HCT116 (cell line): ENCODE measurements around the gene BPIFB6. TPM values are rescaled to one million over a fixed set of nuclear protein-coding genes. Genes with fewer than 3 reads are reported as not detected.

Experiments
- ATAC-seq: fragments of 200-7000 bp; cut with Tn5 transposase; 2 replicates; pipeline ENCODE4 v1.9.1; 2020; ENCODE audit warnings: mild to moderate bottlenecking, moderate library complexity
- BruUV-seq: library from RNA; stranded (reverse); fragments of 400-500 nt; replicated peaks from 2 replicates; lab custom pipeline; 2021; lab: Mats Ljungman, UMichigan
- CTCF ChIA-PET: fragments of 300-600 bp; sonication (Branson Sonifier 250); formaldehyde crosslinking; loops from one replicate; lab custom pipeline; 2021; ENCODE audit warnings: antibody characterized with exemption; lab: Charles Lee
- POLR2A ChIA-PET: fragments of 300-600, 350-600 bp; sonication (Branson Sonifier 250); formaldehyde crosslinking; loops from one replicate; lab custom pipeline; 2021; ENCODE audit warnings: antibody characterized with exemption; lab: Charles Lee
- RAD21 ChIA-PET, 2 experiments: fragments of 300-600 bp; sonication (Branson Sonifier 250); formaldehyde crosslinking; loops; one replicate each; lab custom pipeline; 2023; ENCODE audit warnings: low total read pairs in 2 of 2; ENCODE audit not compliant: uncharacterized antibody in 2 of 2, unreplicated experiment in 2 of 2, low non-redundant PET in 1 of 2; lab: Charles Lee
- DNase-seq: peaks from one replicate; pipeline ENCODE4 v3.0.0-alpha.2; 2010; ENCODE audit warnings: low read depth, low spot score
- H2AFZ ChIP-seq: fragments of 200-600 bp; shearing (Covaris generic), sonication (generic); 2 replicates; pipeline ENCODE4 v1.6.1; 2017; ENCODE audit warnings: low read depth, mixed run types, mixed read lengths, antibody characterized with exemption, low read length; ENCODE audit not compliant: poor library complexity, severe bottlenecking
- H3K27ac ChIP-seq: 2 replicates; pipeline ENCODE4 v1.5.1; 2012; ENCODE audit warnings: low read depth, low read length
- H3K27me3 ChIP-seq: fragments of 200-600 bp; sonication (generic); 2 replicates; pipeline ENCODE4 v1.6.1; 2016; ENCODE audit warnings: mixed run types, low read length, mixed read lengths; ENCODE audit not compliant: insufficient read depth
- H3K36me3 ChIP-seq, 2 experiments: fragments of 200-500 bp in 1 of 2; fragments of 200-600 bp in 1 of 2; sonication (Bioruptor generic) in 1 of 2; sonication (generic) in 1 of 2; 2 replicates each; pipeline versions ENCODE4 v1.5.1 to v1.6.1; 2014 to 2016; ENCODE audit warnings: low read length in 2 of 2, inconsistent platforms in 1 of 2, mixed read lengths in 1 of 2, mixed run types in 1 of 2; ENCODE audit not compliant: insufficient read depth in 2 of 2, control insufficient read depth in 1 of 2
- H3K4me1 ChIP-seq, 2 experiments: fragments of 200-600 bp in 1 of 2; sonication (generic) in 1 of 2; 2 replicates each; pipeline versions ENCODE4 v1.5.1 to v1.6.1; 2012 to 2017; ENCODE audit warnings: low read length in 2 of 2, inconsistent platforms in 1 of 2, mild to moderate bottlenecking in 1 of 2, mixed read lengths in 1 of 2, mixed run types in 1 of 2, moderate library complexity in 1 of 2; ENCODE audit not compliant: insufficient read depth in 2 of 2, control insufficient read depth in 1 of 2
- H3K4me2 ChIP-seq: fragments of 200-600 bp; sonication (generic); 2 replicates; pipeline ENCODE4 v1.6.1; 2017; ENCODE audit warnings: mixed run types, low read length, mixed read lengths
- H3K4me3 ChIP-seq, 2 experiments: fragments of 200-600 bp in 1 of 2; sonication (generic) in 1 of 2; replicated peaks in 1 of 2; 2 replicates each; pipeline ENCODE4 v1.5.1; 2011 to 2016; ENCODE audit warnings: low read length in 2 of 2, control low read depth in 1 of 2, low read depth in 1 of 2, mild to moderate bottlenecking in 1 of 2, mixed read lengths in 1 of 2, mixed run types in 1 of 2
- H3K79me2 ChIP-seq: fragments of 200-600 bp; sonication (generic); 2 replicates; pipeline ENCODE4 v1.6.1; 2017; ENCODE audit warnings: mild to moderate bottlenecking, mixed run types, low read length, moderate library complexity, mixed read lengths; ENCODE audit not compliant: insufficient read depth
- H3K9ac ChIP-seq: fragments of 200-600 bp; sonication (generic); 2 replicates; pipeline ENCODE4 v1.6.1; 2016; ENCODE audit warnings: low read length, mixed read lengths
- H3K9me2 ChIP-seq: fragments of 200-600 bp; sonication (generic), shearing (Covaris generic); 2 replicates; pipeline ENCODE4 v1.6.1; 2017; ENCODE audit warnings: mixed run types, mild to moderate bottlenecking, moderate library complexity; ENCODE audit not compliant: insufficient read depth
- H3K9me3 ChIP-seq, 2 experiments: fragments of 200-500 bp in 1 of 2; fragments of 200-600 bp in 1 of 2; sonication (Bioruptor generic) in 1 of 2; sonication (generic) in 1 of 2; 2 replicates each; pipeline ENCODE4 v1.6.1; 2014 to 2017; ENCODE audit warnings: low read length in 2 of 2, mixed read lengths in 2 of 2, inconsistent platforms in 1 of 2, low read depth in 1 of 2, mild to moderate bottlenecking in 1 of 2, mixed run types in 1 of 2, moderate library complexity in 1 of 2; ENCODE audit not compliant: control insufficient read depth in 1 of 2, insufficient read depth in 1 of 2
- H4K20me1 ChIP-seq: fragments of 200-600 bp; sonication (generic), shearing (Covaris generic); 2 replicates; pipeline ENCODE4 v1.6.1; 2017; ENCODE audit warnings: mixed run types, mild to moderate bottlenecking, moderate library complexity; ENCODE audit not compliant: insufficient read depth
- CBX3 ChIP-seq: IDR thresholded peaks from 2 replicates; pipeline ENCODE4 v1.6.1; 2012; ENCODE audit warnings: low read depth
- CTCF ChIP-seq, 3 experiments: fragments of 200-600 bp in 1 of 3; sonication (generic) in 1 of 3; IDR thresholded peaks in 2 of 3; conservative IDR thresholded peaks in 1 of 3; 2 replicates each; pipeline ENCODE4 v1.5.1; 2012 to 2017; ENCODE audit warnings: low read depth in 2 of 3, low read length in 2 of 3, antibody characterized with exemption in 1 of 3, borderline replicate concordance in 1 of 3, control low read depth in 1 of 3, mild to moderate bottlenecking in 1 of 3, mixed read lengths in 1 of 3, mixed run types in 1 of 3, moderate library complexity in 1 of 3; ENCODE audit not compliant: insufficient read depth in 1 of 3
- EGR1 ChIP-seq: IDR thresholded peaks from 2 replicates; pipeline ENCODE4 v1.6.1; 2012; ENCODE audit warnings: low read depth
- ELF1 ChIP-seq: IDR thresholded peaks from 2 replicates; pipeline ENCODE4 v1.6.1; 2012; ENCODE audit warnings: low read depth, borderline replicate concordance
- FOSL1 ChIP-seq: IDR thresholded peaks from 2 replicates; pipeline ENCODE4 v1.6.1; 2012; ENCODE audit warnings: low read depth
- JUND ChIP-seq: IDR thresholded peaks from 2 replicates; pipeline ENCODE4 v1.6.1; 2012
- REST ChIP-seq: IDR thresholded peaks from 2 replicates; pipeline ENCODE4 v1.6.1; 2012; ENCODE audit warnings: low read depth
- SIN3A ChIP-seq: IDR thresholded peaks from 2 replicates; pipeline ENCODE4 v1.6.1; 2012; ENCODE audit warnings: low read depth
- SP1 ChIP-seq: IDR thresholded peaks from 2 replicates; pipeline ENCODE4 v1.6.1; 2012; ENCODE audit warnings: low read depth
- TCF7L2 ChIP-seq: IDR thresholded peaks from 2 replicates; pipeline ENCODE4 v1.7.0; 2011; ENCODE audit warnings: borderline replicate concordance, inconsistent platforms; ENCODE audit not compliant: insufficient read depth, insufficient read length; ENCODE audit errors: extremely low read depth
- YY1 ChIP-seq: IDR thresholded peaks from 2 replicates; pipeline ENCODE4 v1.6.1; 2011; ENCODE audit warnings: low read length, low read depth, moderate library complexity, mild to moderate bottlenecking; ENCODE audit not compliant: insufficient replicate concordance; ENCODE audit errors: extremely low read depth
- ZBTB33 ChIP-seq: IDR thresholded peaks from 2 replicates; pipeline ENCODE4 v1.6.1; 2011; ENCODE audit warnings: mild to moderate bottlenecking, low read length, moderate library complexity; ENCODE audit not compliant: insufficient replicate concordance; ENCODE audit errors: extremely low read depth
- ZNF274 ChIP-seq: fragments of 200-500 bp; sonication (Bioruptor generic); IDR thresholded peaks from 2 replicates; pipeline ENCODE4 v1.6.1; 2014; ENCODE audit warnings: mild to moderate bottlenecking, low read depth, low read length, inconsistent platforms
- intact Hi-C: fragments of 100-400 bp; cut with micrococcal nuclease; formaldehyde crosslinking; loops from 2 replicates; pipeline ENCODE4 v1.10.0; 2022
- total RNA-seq: library from RNA; stranded (reverse); gene quantifications from one replicate; pipeline ENCODE4 v1.2.1, GENCODE V29; 2021; ENCODE audit not compliant: unreplicated experiment

Gene BPIFB6
- total RNA-seq, 1 experiment from 2014 or later = not detected

- ChIA-PET CTCF (no interaction called here), POLR2A (no interaction called here), RAD21 (no interaction called here)
- DNase-seq (no peak), ATAC-seq (no peak)
- Histone ChIP-seq H3K4me2 (no peak overlapping the region), H3K9me3 (peaks cover 0 to 3% of the 10 kb centered on the region in 2 experiments; a peak in 1 of 4 replicates), H3K4me3 (no peak overlapping the region), H3K9ac (no peak overlapping the region), H3K79me2 (no peaks in the 10 kb centered on the region), H3K36me3 (no peaks in the 10 kb centered on the region), H3K4me1 (peaks cover 0 to 5% of the 10 kb centered on the region in 2 experiments; a peak in 1 of 4 replicates), H2AFZ (no peak overlapping the region), H3K27ac (no peak overlapping the region), H4K20me1 (no peaks in the 10 kb centered on the region), H3K9me2 (no peaks in the 10 kb centered on the region), H3K27me3 (no peaks in the 10 kb centered on the region)
- intact Hi-C loops = no loop called here
- no peak for TF ChIP-seq TCF7L2
- TF ChIP-seq CBX3 = no peak
- TF ChIP-seq EGR1 = no peak
- no peak for TF ChIP-seq ZNF274
- no peak for TF ChIP-seq CTCF (IDR thresholded peaks at IDR 0.05 in 2 of 3, conservative IDR thresholded peaks at IDR 0.05 in 1 of 3; ENCODE audit: borderline replicate concordance in 1 of 3, insufficient read depth in 1 of 3, low read depth in 2 of 3, low read length in 2 of 3)
- TF ChIP-seq ZBTB33 = no peak
- TF ChIP-seq ELF1 = no peak
- no peak for TF ChIP-seq SP1
- TF ChIP-seq FOSL1 = no peak
- TF ChIP-seq SIN3A = no peak
- no peak for TF ChIP-seq REST
- no peak for TF ChIP-seq YY1
- TF ChIP-seq JUND = no peak
- no TSS peak for BruUV-seq
Measured at GRCh38 chr20:32991792-32992641, 39.4 kb upstream of the BPIFB6 start.
